ENCODE results near the gene HDHD5. TPM values are rescaled to one million over a fixed set of nuclear protein-coding genes. Genes with fewer than 3 reads are reported as not detected.

The HDHD5 gene
- total RNA-seq, 1 donor from 2014 or later, result 27.6 TPM

- H2AFZ ChIP-seq (ENCODE audit: low read depth, low read length), result no peak overlapping the region
- H3K27ac Mint-ChIP-seq (ENCODE audit: unreplicated experiment), result no peak overlapping the region
Observed at GRCh38 chr22:17105143-17106129, 53.6 kb downstream of the HDHD5 start.

GRCh38 chr22:17104336-17104935 is 54.6 kb downstream of the HDHD5 start:
- Histone ChIP-seq H3K9me3 (ENCODE audit: insufficient read depth, low read depth, low read length) (no peaks in the 10 kb centered on the region), H3K9ac (ENCODE audit: low read length) (no peak overlapping the region), H3K79me2 (ENCODE audit: insufficient read depth, low read length) (no peaks in the 10 kb centered on the region), H3K27ac (ENCODE audit: low read depth, low read length) (no peak overlapping the region), H3K4me1 (ENCODE audit: insufficient read depth, low read length) (no peaks in the 10 kb centered on the region), H3K27me3 (ENCODE audit: insufficient read depth, low read length) (no peaks in the 10 kb centered on the region), H2AFZ (ENCODE audit: low read depth, low read length) (no peak overlapping the region), H3K4me2 (ENCODE audit: low read length) (no peak overlapping the region), H3K4me3 (ENCODE audit: insufficient read depth, low read depth, low read length) (no peak overlapping the region), H4K20me1 (ENCODE audit: insufficient read depth, low read length) (peaks cover 20% of the 10 kb centered on the region), H3K36me3 (ENCODE audit: insufficient read depth, low read length) (peaks cover 18% of the 10 kb centered on the region)
- Mint-ChIP-seq H3K27ac (ENCODE audit: unreplicated experiment) (no peak overlapping the region), H3K4me3 (ENCODE audit: unreplicated experiment) (no peak overlapping the region), H3K4me1 (ENCODE audit: low read depth, unreplicated experiment) (no peaks in the 10 kb centered on the region), H3K9me3 (ENCODE audit: unreplicated experiment) (no peaks in the 10 kb centered on the region), H3K27me3 (ENCODE audit: low read depth, unreplicated experiment) (no peaks in the 10 kb centered on the region), H3K36me3 (ENCODE audit: low read depth, unreplicated experiment) (peaks cover 45% of the 10 kb centered on the region)
- no peak for DNase-seq (ENCODE audit: low read depth)
- no peak for FAIRE-seq
- TF ChIP-seq EZH2 (IDR thresholded peaks at IDR 0.05; ENCODE audit: insufficient read depth, low read length) (no peak), CTCF (IDR thresholded peaks at IDR 0.05; ENCODE audit: insufficient read depth, low read depth, low read length) (no peak)

More at GRCh38 chr22:17105143-17106129, 53.6 kb downstream of the HDHD5 start:
- Mint-ChIP-seq H3K9me3 (ENCODE audit: unreplicated experiment) (no peaks in the 10 kb centered on the region), H3K36me3 (ENCODE audit: low read depth, unreplicated experiment) (peaks cover 45% of the 10 kb centered on the region), H3K4me3 (ENCODE audit: unreplicated experiment) (no peak overlapping the region), H3K4me1 (ENCODE audit: low read depth, unreplicated experiment) (no peaks in the 10 kb centered on the region), H3K27me3 (ENCODE audit: low read depth, unreplicated experiment) (no peaks in the 10 kb centered on the region)
- no peaks in the 10 kb centered on the region for H3K79me2 ChIP-seq (ENCODE audit: insufficient read depth, low read length)
- H3K9me3 ChIP-seq (ENCODE audit: insufficient read depth, low read depth, low read length), result no peaks in the 10 kb centered on the region
- TF ChIP-seq EZH2 (IDR thresholded peaks at IDR 0.05; ENCODE audit: insufficient read depth, low read length), result no peak
- TF ChIP-seq CTCF (IDR thresholded peaks at IDR 0.05; ENCODE audit: insufficient read depth, low read depth, low read length), result no peak
- no peak overlapping the region for H3K9ac ChIP-seq (ENCODE audit: low read length)
- H3K4me3 ChIP-seq (ENCODE audit: insufficient read depth, low read depth, low read length), result no peak overlapping the region
- FAIRE-seq (no peak), DNase-seq (ENCODE audit: low read depth) (no peak)
- H3K36me3 ChIP-seq (ENCODE audit: insufficient read depth, low read length), result peaks cover 15% of the 10 kb centered on the region
- H3K4me2 ChIP-seq (ENCODE audit: low read length), result no peak overlapping the region
- no peaks in the 10 kb centered on the region for H3K4me1 ChIP-seq (ENCODE audit: insufficient read depth, low read length)
- H3K27me3 ChIP-seq (ENCODE audit: insufficient read depth, low read length), result no peaks in the 10 kb centered on the region
- peaks cover 17% of the 10 kb centered on the region for H4K20me1 ChIP-seq (ENCODE audit: insufficient read depth, low read length)
- no peak overlapping the region for H3K27ac ChIP-seq (ENCODE audit: low read depth, low read length)
